GM18505 (cell line): ENCODE data around the gene HOXD13.

Experiments
- ATAC-seq: cut with Tn5 transposase; IDR thresholded peaks from one replicate; pipeline ENCODE4 v1.9.1; 2021; ENCODE audit not compliant: unreplicated experiment
- POLR2A ChIP-seq: IDR thresholded peaks from 4 replicates; pipeline ENCODE4 v1.6.1; 2011; ENCODE audit warnings: borderline replicate concordance; ENCODE audit not compliant: insufficient read depth, insufficient read length; ENCODE audit errors: extremely low read depth

Gene HOXD13

GRCh38 chr2:176129813-176130146, 37.3 kb downstream of the HOXD13 start:
- ATAC-seq: no peak
- TF ChIP-seq POLR2A: no peak

GRCh38 chr2:176130147-176130956, 37.8 kb downstream of the HOXD13 start:
- TF ChIP-seq POLR2A: no peak
- no peak for ATAC-seq

- no peak for ATAC-seq
- TF ChIP-seq POLR2A: no peak
These were observed 38.7 kb downstream of the HOXD13 start for GRCh38 chr2:176130957-176131847.

GRCh38 chr2:176131848-176132158, 39.3 kb downstream of the HOXD13 start:
- ATAC-seq: no peak
- no peak for TF ChIP-seq POLR2A

- ATAC-seq: no peak
- TF ChIP-seq POLR2A: no peak
These were observed 40.0 kb downstream of the HOXD13 start for GRCh38 chr2:176132205-176133171.

GRCh38 chr2:176133389-176133788, 40.9 kb downstream of the HOXD13 start:
- no peak for TF ChIP-seq POLR2A
- ATAC-seq: no peak

GRCh38 chr2:176134035-176134434, 41.5 kb downstream of the HOXD13 start:
- no peak for ATAC-seq
- TF ChIP-seq POLR2A: no peak

- no peak for ATAC-seq
- TF ChIP-seq POLR2A: no peak
These were observed 42.5 kb downstream of the HOXD13 start for GRCh38 chr2:176135035-176135440.

- ATAC-seq: no peak
- no peak for TF ChIP-seq POLR2A
These were observed 44.1 kb downstream of the HOXD13 start for GRCh38 chr2:176136374-176137251.

GRCh38 chr2:176137252-176137580, 44.7 kb downstream of the HOXD13 start:
- ATAC-seq: no peak

GRCh38 chr2:176137906-176138305, 45.4 kb downstream of the HOXD13 start:
- no peak for ATAC-seq
- no peak for TF ChIP-seq POLR2A

More at GRCh38 chr2:176137252-176137580, 44.7 kb downstream of the HOXD13 start:
- TF ChIP-seq POLR2A: no peak

- TF ChIP-seq POLR2A: no peak
- ATAC-seq: no peak
These were observed 46.0 kb downstream of the HOXD13 start for GRCh38 chr2:176138526-176138922.
